A549 (cell line): ENCODE data around the gene TP73. TPM values are rescaled to one million over a fixed set of nuclear protein-coding genes. Genes with fewer than 3 reads are reported as not detected.

Source experiments
- ATAC-seq, 2 experiments: fragments of 200-7000 bp in 1 of 2; fragments of >200 bp in 1 of 2; cut with Nextera tagmentation in 1 of 2; cut with Tn5 transposase in 1 of 2; 3 replicates each; pipeline versions ENCODE4 v1.8.0 to v1.9.1; 2018 to 2020; ENCODE audit warnings: mild to moderate bottlenecking in 1 of 2, moderate library complexity in 1 of 2
- CTCF ChIA-PET: fragments of 300-600 bp; sonication (Branson Sonifier 250); formaldehyde crosslinking; extraction: SDS; loops from one replicate; lab custom pipeline; 2021; ENCODE audit warnings: antibody characterized with exemption, inconsistent platforms; lab: Yijun Ruan, JAX
- POLR2A ChIA-PET: fragments of 350-600 bp; formaldehyde crosslinking; extraction: SDS; loops from one replicate; lab custom pipeline; 2021; ENCODE audit warnings: antibody characterized with exemption, inconsistent platforms; lab: Yijun Ruan, JAX
- DNase-seq, 2 experiments: peaks; one replicate each; pipeline versions ENCODE4 v3.0.0 to v3.0.0-alpha.2; 2011 to 2016; ENCODE audit warnings: low read depth in 1 of 2, low spot score in 1 of 2
- FAIRE-seq: peaks from 2 replicates; lab custom pipeline; 2011; peaks lifted over from hg19 to GRCh38; lab: Jason Lieb, UNC
- H3K27ac ChIP-seq, 2 experiments: fragments of >200 bp; sonication (Bioruptor Twin); formaldehyde crosslinking; 3 replicates each; pipeline ENCODE4 v1.5.1; 2016 to 2017
- H3K4me1 ChIP-seq: fragments of >200 bp; sonication (Bioruptor Twin); formaldehyde crosslinking; 3 replicates; pipeline ENCODE4 v1.6.1; 2016
- H3K4me2 ChIP-seq: fragments of >200 bp; sonication (Bioruptor Twin); formaldehyde crosslinking; 3 replicates; pipeline ENCODE4 v1.6.1; 2016
- H3K4me3 ChIP-seq: fragments of >200 bp; sonication (Bioruptor Twin); formaldehyde crosslinking; 3 replicates; pipeline ENCODE4 v1.5.1; 2016
- H3K9me3 ChIP-seq: fragments of >200 bp; sonication (Bioruptor Twin); formaldehyde crosslinking; 3 replicates; pipeline ENCODE4 v1.6.1; 2016
- BHLHE40 ChIP-seq: IDR thresholded peaks from 2 replicates; pipeline ENCODE4 v1.6.1; 2012; ENCODE audit warnings: low read depth, low read length, inconsistent platforms
- CBX8 ChIP-seq: fragments of 200-600 bp; sonication (generic); IDR thresholded peaks from 2 replicates; pipeline ENCODE4 v1.6.1; 2016
- FOSL2 ChIP-seq, 2 experiments: fragments of 450-650 bp in 1 of 2; fragments of >200 bp in 1 of 2; sonication (Bioruptor Twin) in 1 of 2; formaldehyde crosslinking; IDR thresholded peaks; 2 replicates each; pipeline versions ENCODE4 v1.5.0 to v1.6.1; 2016 to 2020; ENCODE audit warnings: mild to moderate bottlenecking in 1 of 2, moderate library complexity in 1 of 2
- HOXA7 ChIP-seq: fragments of 250-450 bp; sonication (Bioruptor Pico); IDR thresholded peaks from 2 replicates; pipeline ENCODE4 v1.5.0; 2020; ENCODE audit warnings: mild to moderate bottlenecking, moderate library complexity
- JUN ChIP-seq, 2 experiments: fragments of >200 bp; sonication (Bioruptor Twin); formaldehyde crosslinking; IDR thresholded peaks; 2 replicates in 1 of 2; 3 replicates in 1 of 2; pipeline ENCODE4 v1.6.1; 2016 to 2017
- JUNB ChIP-seq: fragments of >200 bp; sonication (Bioruptor Twin); formaldehyde crosslinking; IDR thresholded peaks from 2 replicates; pipeline ENCODE4 v1.6.1; 2016
- KDM5A ChIP-seq: fragments of 200-600 bp; sonication (generic); IDR thresholded peaks from 2 replicates; pipeline ENCODE4 v1.6.1; 2016; ENCODE audit warnings: antibody characterized with exemption, mild to moderate bottlenecking
- MYC ChIP-seq: IDR thresholded peaks from 2 replicates; pipeline ENCODE4 v1.6.1; 2012; ENCODE audit warnings: mild to moderate bottlenecking, inconsistent platforms, low read length, improper control_type of control experiment, borderline replicate concordance
- NPAS2 ChIP-seq: fragments of 250-450 bp; sonication (Bioruptor Pico); IDR thresholded peaks from 2 replicates; pipeline ENCODE4 v1.8.0; 2022; ENCODE audit warnings: mild to moderate bottlenecking, moderate library complexity, borderline replicate concordance
- POLR2A ChIP-seq: IDR thresholded peaks from 2 replicates; pipeline ENCODE4 v1.6.1; 2012; ENCODE audit warnings: mild to moderate bottlenecking, low read length
- POLR2AphosphoS2 ChIP-seq: conservative IDR thresholded peaks from 2 replicates; pipeline ENCODE4 v1.6.1; 2012; ENCODE audit warnings: low read length, improper control_type of control experiment, inconsistent platforms
- RARB ChIP-seq: fragments of 250-450 bp; sonication (Bioruptor Pico); IDR thresholded peaks from 2 replicates; pipeline ENCODE4 v1.8.0; 2021; ENCODE audit warnings: mild to moderate bottlenecking, moderate library complexity
- SREBF2 ChIP-seq: fragments of 450-650 bp; IDR thresholded peaks from 2 replicates; pipeline ENCODE4 v1.6.1; 2014; ENCODE audit warnings: mild to moderate bottlenecking, moderate library complexity
- TFCP2L1 ChIP-seq: fragments of 250-450 bp; sonication (Bioruptor Pico); IDR thresholded peaks from 2 replicates; pipeline ENCODE4 v1.5.0; 2021; ENCODE audit warnings: mild to moderate bottlenecking
- ZNF302 ChIP-seq: fragments of 250-450 bp; sonication (Bioruptor Pico); IDR thresholded peaks from 2 replicates; pipeline ENCODE4 v1.9.0; 2021; ENCODE audit warnings: inconsistent platforms, mild to moderate bottlenecking, moderate library complexity
- WGBS: methylation state at CpG from one replicate; pipeline ENCODE4 v1.1.6; 2017; ENCODE audit errors: missing lambda C conversion rate; 5-methylcytosine and 5-hydroxymethylcytosine counted together
- polyA plus RNA-seq, 4 experiments: library from polyadenylated mRNA; depleted of rRNA in 3 of 4; stranded (reverse); fragments of >200 nt; fragmentation: RNase III in 1 of 4; extraction: RNeasy Plus Mini Kit Qiagen cat#74134 plus additional on column Dnase treatment in 1 of 4; gene quantifications; 2 replicates in 3 of 4; 3 replicates in 1 of 4; pipeline ENCODE4 v1.2.3, GENCODE V29; 2011 to 2017
- TF ChIP-seq, protein P1 (sequence below): fragments of >200 bp; sonication (Bioruptor Twin); formaldehyde crosslinking; IDR thresholded peaks from 3 replicates; pipeline ENCODE4 v1.5.1; 2016
- TF ChIP-seq, protein P2 (sequence below): fragments of >200 bp; sonication (Bioruptor Twin); formaldehyde crosslinking; IDR thresholded peaks from 3 replicates; pipeline ENCODE4 v1.6.1; 2016
- TF ChIP-seq, protein P3 (sequence below): fragments of 250-450 bp; sonication (Bioruptor Pico); IDR thresholded peaks from 2 replicates; pipeline ENCODE4 v1.5.0; 2021; ENCODE audit warnings: mild to moderate bottlenecking, moderate library complexity, borderline replicate concordance
- TF ChIP-seq, protein P4 (sequence below): IDR thresholded peaks from 2 replicates; pipeline ENCODE4 v1.6.1; 2012

Gene TP73
- polyA plus RNA-seq, 2 of the 4 experiments (the other 2 are of a cell fraction): 0.01 to 0.25 TPM

DNA sequence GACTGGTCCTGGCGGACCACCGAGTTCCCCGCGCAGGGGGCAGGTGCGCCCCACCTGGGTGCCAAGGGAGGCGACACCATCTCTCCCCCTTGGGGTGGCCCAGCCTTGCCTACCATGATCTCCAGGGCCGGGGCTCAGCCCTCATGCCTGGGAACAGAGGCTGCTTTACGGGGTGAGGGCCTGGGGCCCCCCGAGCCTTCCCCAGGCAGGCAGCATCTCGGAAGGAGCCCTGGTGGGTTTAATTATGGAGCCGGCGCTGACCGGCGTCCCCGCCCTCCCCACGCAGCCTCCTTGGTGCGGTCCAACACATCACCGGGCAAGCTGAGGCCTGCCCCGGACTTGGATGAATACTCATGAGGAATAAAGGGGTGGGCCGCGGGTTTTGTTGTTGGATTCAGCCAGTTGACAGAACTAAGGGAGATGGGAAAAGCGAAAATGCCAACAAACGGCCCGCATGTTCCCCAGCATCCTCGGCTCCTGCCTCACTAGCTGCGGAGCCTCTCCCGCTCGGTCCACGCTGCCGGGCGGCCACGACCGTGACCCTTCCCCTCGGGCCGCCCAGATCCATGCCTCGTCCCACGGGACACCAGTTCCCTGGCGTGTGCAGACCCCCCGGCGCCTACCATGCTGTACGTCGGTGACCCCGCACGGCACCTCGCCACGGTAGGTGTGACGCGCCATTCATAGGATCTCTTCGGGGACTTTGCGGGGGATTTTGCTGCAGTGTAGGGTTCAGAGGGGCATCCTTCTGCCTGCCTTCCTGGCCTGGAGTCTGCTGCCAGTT is 38.2 kb downstream of the TP73 start:
- H3K9me3 ChIP-seq: no peaks in the 10 kb centered on the region
- ATAC-seq: no peak
- DNase-seq: no peak
- no peak for FAIRE-seq
- ChIA-PET POLR2A (no interaction called here), CTCF (interaction anchor here (1.6 kb wide), 1 partner anchor 9 kb away, joined by 3 read pairs; no protein-coding TSS in a partner anchor)
- no peak overlapping the region for H3K27ac ChIP-seq
- WGBS: 88% methylated on average over 29 of the region's 50 CpGs
- no peaks in the 10 kb centered on the region for H3K4me1 ChIP-seq
- TF ChIP-seq BHLHE40 (no peak), JUNB (no peak), NPAS2 (CRISPR knock-in tag) (no peak), CBX8 (no peak), POLR2A (no peak), POLR2AphosphoS2 (no peak), RARB (CRISPR knock-in tag) (no peak), KDM5A (no peak), JUN (IDR thresholded peaks at IDR 0.05) (no peak), MYC (no peak), HOXA7 (CRISPR knock-in tag) (no peak), FOSL2 (IDR thresholded peaks at IDR 0.05) (no peak), FOSL2 (CRISPR knock-in tag; IDR thresholded peaks at IDR 0.05) (no peak), SREBF2 (no peak), TFCP2L1 (CRISPR knock-in tag) (no peak)
- TF ChIP-seq, protein P1, sequence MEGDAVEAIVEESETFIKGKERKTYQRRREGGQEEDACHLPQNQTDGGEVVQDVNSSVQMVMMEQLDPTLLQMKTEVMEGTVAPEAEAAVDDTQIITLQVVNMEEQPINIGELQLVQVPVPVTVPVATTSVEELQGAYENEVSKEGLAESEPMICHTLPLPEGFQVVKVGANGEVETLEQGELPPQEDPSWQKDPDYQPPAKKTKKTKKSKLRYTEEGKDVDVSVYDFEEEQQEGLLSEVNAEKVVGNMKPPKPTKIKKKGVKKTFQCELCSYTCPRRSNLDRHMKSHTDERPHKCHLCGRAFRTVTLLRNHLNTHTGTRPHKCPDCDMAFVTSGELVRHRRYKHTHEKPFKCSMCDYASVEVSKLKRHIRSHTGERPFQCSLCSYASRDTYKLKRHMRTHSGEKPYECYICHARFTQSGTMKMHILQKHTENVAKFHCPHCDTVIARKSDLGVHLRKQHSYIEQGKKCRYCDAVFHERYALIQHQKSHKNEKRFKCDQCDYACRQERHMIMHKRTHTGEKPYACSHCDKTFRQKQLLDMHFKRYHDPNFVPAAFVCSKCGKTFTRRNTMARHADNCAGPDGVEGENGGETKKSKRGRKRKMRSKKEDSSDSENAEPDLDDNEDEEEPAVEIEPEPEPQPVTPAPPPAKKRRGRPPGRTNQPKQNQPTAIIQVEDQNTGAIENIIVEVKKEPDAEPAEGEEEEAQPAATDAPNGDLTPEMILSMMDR: no peak
- TF ChIP-seq, protein P2, sequence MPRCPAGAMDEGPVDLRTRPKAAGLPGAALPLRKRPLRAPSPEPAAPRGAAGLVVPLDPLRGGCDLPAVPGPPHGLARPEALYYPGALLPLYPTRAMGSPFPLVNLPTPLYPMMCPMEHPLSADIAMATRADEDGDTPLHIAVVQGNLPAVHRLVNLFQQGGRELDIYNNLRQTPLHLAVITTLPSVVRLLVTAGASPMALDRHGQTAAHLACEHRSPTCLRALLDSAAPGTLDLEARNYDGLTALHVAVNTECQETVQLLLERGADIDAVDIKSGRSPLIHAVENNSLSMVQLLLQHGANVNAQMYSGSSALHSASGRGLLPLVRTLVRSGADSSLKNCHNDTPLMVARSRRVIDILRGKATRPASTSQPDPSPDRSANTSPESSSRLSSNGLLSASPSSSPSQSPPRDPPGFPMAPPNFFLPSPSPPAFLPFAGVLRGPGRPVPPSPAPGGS: no peak
- TF ChIP-seq, protein P3, sequence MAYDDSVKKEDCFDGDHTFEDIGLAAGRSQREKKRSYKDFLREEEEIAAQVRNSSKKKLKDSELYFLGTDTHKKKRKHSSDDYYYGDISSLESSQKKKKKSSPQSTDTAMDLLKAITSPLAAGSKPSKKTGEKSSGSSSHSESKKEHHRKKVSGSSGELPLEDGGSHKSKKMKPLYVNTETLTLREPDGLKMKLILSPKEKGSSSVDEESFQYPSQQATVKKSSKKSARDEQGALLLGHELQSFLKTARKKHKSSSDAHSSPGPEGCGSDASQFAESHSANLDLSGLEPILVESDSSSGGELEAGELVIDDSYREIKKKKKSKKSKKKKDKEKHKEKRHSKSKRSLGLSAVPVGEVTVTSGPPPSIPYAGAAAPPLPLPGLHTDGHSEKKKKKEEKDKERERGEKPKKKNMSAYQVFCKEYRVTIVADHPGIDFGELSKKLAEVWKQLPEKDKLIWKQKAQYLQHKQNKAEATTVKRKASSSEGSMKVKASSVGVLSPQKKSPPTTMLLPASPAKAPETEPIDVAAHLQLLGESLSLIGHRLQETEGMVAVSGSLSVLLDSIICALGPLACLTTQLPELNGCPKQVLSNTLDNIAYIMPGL (CRISPR knock-in tag): no peak
- TF ChIP-seq, protein P4, sequence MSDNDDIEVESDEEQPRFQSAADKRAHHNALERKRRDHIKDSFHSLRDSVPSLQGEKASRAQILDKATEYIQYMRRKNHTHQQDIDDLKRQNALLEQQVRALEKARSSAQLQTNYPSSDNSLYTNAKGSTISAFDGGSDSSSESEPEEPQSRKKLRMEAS: no peak
- H3K4me2 ChIP-seq: no peak overlapping the region
- no peak overlapping the region for H3K4me3 ChIP-seq

DNA sequence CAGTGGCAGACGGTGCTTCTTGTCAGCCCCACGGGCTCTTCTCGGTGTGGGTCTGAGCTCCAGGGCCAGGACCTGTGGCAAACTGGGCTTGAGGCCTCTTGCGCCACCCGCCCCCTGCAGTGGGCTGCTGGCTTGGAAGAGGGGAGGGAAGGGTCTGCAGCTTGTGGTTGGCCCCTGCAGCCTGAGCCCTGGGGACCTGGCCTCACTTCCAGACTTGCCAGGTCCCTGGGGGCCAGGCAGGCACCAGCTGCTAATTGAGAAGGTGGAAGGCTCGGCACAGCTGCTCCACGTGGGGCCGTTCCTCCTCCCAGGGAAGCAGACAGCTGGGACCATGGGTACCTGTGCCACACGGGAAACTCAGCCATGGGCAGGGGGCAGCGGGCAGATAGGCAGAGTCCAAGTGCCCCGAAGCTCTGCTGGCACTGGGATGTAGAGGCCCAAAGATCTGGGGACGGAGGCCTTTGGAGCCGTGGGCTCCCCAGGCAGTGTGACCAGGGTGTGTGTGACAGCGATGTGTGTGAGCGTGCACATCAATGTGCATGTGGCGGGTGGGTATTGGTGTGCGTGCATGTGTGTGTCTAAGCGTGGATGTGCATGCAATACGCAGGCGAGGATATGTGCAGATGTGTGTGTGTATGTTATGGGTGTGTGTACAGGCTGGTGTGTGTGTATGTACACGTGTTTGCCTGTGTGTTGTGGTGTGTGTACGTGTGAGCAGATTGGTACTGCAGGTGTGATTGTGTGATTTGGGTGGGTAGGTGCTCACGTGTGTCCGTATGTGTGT is 39.3 kb downstream of the TP73 start:
- DNase-seq (no peak), FAIRE-seq (no peak), ATAC-seq (no peak)
- no peak overlapping the region for H3K4me3 ChIP-seq
- 65% methylated on average over 13 of the region's 24 CpGs for WGBS
- ChIA-PET POLR2A (no interaction called here), CTCF (interaction anchor here (0.6 to 2.2 kb wide), 3 partner anchors 10 to 135 kb away, joined by 3 to 6 read pairs (median 3); no protein-coding TSS in a partner anchor)
- no peak overlapping the region for H3K27ac ChIP-seq
- H3K4me2 ChIP-seq: no peak overlapping the region
- H3K9me3 ChIP-seq: no peaks in the 10 kb centered on the region
- no peak for TF ChIP-seq TFCP2L1 (CRISPR knock-in tag)
- no peak for TF ChIP-seq ZNF302 (CRISPR knock-in tag)
- TF ChIP-seq, all 56 proteins: peak for 0
- no peaks in the 10 kb centered on the region; the same call in 2 of the 3 replicates for H3K4me1 ChIP-seq
